Measurements from ENCODE around the gene TCERG1.

The TCERG1 gene

DNA sequence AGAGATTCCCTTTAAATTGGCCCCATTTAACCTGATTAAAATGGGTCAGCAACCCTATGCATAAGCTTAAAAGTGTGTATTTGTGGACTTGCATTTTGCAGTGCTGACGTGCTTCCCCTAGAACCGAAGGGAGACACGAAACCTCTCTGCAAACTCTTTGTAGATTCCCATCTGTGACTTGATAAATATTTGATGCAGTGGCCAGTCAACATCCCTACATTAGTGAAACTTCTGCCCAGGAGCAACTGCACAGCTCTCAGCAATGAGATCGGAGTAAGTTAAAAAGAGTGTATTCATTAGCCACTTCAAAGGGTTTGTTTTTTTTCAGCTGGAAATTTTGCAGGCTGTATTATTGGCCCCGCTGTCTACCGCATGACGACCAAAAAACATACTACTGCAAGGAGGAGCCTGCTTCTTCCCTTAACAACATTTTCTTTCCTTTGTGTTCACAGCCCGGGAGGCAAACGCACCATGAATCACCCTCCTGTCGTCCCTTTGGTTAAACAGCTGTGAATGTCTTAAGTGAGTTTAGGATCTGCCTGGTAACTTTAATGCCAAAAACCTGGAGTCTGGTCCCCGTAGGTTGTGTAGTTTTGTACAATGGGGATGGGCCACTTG is 38.0 kb upstream of the TCERG1 start:
- CTCF ChIA-PET: interaction anchor here (1.0 to 1.7 kb wide), 2 partner anchors 18 to 41 kb away, joined by 3 to 5 read pairs; no protein-coding TSS in a partner anchor
- TF ChIP-seq, protein P1, sequence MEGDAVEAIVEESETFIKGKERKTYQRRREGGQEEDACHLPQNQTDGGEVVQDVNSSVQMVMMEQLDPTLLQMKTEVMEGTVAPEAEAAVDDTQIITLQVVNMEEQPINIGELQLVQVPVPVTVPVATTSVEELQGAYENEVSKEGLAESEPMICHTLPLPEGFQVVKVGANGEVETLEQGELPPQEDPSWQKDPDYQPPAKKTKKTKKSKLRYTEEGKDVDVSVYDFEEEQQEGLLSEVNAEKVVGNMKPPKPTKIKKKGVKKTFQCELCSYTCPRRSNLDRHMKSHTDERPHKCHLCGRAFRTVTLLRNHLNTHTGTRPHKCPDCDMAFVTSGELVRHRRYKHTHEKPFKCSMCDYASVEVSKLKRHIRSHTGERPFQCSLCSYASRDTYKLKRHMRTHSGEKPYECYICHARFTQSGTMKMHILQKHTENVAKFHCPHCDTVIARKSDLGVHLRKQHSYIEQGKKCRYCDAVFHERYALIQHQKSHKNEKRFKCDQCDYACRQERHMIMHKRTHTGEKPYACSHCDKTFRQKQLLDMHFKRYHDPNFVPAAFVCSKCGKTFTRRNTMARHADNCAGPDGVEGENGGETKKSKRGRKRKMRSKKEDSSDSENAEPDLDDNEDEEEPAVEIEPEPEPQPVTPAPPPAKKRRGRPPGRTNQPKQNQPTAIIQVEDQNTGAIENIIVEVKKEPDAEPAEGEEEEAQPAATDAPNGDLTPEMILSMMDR (IDR thresholded peaks at IDR 0.05; ENCODE audit: control extremely low read depth, extremely low read depth, low read depth, missing control alignments): no peak
- DNase-seq (ENCODE audit: extremely low spot score): no peak
- POLR2A ChIA-PET: no interaction called here

DNA sequence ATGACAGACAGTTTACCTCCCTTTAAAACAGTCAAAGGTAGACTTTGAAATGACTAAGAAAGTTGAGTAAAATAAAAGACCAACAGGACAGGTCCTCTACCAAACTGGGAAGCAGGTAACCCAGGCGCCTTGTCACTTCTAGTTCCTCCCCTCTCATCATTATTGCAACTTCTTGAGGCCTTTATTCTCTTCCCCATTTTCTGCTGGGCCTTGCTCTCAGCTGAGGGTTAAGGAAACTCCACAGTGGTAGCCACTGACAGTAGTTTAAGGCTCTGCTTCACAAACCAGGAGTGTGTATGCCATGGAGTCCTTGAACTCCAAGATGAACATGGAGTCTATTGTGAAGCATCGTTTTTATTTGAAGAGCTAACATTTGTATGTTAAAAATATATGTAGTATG is 36.9 kb upstream of the TCERG1 start:
- DNase-seq (ENCODE audit: extremely low spot score): no peak
- CTCF ChIA-PET: interaction anchor here (1.0 to 1.7 kb wide), 2 partner anchors 17 to 39 kb away, joined by 3 to 5 read pairs; no protein-coding TSS in a partner anchor
- POLR2A ChIA-PET: no interaction called here
- TF ChIP-seq, protein P1 (IDR thresholded peaks at IDR 0.05; ENCODE audit: control extremely low read depth, extremely low read depth, low read depth, missing control alignments): no peak

DNA sequence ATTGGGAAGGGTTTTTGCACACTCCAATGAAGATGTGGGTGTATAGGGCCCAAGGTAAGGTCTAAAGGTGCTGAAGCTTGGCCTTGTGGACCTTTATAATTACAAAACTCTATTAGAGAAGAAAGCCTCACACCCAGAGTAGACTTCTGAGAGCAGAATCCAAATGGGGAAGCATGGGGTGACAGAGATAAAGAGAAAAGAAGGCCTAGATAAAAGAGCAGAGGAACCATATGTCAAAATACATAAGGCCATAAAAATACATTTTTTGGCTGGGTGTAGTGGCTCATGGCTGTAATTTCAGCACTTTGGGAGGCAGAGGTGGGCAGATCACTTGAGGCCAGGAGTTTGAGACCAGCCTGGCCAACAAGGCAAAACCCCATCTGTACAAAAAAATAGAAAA is 27.4 kb upstream of the TCERG1 start:
- POLR2A ChIA-PET: no interaction called here
- DNase-seq (ENCODE audit: extremely low spot score): no peak
- TF ChIP-seq, protein P1 (IDR thresholded peaks at IDR 0.05; ENCODE audit: control extremely low read depth, extremely low read depth, low read depth, missing control alignments): no peak
- CTCF ChIA-PET: interaction anchor here (1.9 kb wide), 1 partner anchor 8 kb away, joined by 10 read pairs; no protein-coding TSS in a partner anchor

DNA sequence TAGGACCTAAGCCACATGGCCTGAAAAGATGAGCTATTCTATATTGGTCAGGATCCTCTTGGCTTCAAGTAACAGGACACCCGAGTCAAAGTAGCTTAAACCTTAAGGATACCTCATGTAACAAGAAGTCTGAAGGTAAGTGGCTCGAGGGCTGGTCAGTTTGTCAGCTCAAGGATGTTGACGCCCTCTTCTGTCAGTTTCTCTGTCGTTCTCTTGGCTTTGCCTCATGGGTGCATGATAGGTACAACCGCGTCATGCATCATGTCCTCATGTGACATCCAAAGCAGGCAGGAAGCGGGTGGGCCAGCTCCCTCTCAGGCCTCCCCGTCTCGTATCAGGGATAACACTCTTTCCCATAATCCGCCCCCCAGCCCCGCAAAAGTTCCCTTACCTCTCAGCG is 22.1 kb upstream of the TCERG1 start:
- ChIA-PET POLR2A (no interaction called here), CTCF (interaction anchor here (0.7 to 5.6 kb wide), 6 partner anchors 10 to 754 kb away, joined by 3 to 32 read pairs (median 4); partner anchors contain the start of genes POU4F3 and TCERG1)
- no peak for DNase-seq (ENCODE audit: extremely low spot score)
- TF ChIP-seq, protein P1 (IDR thresholded peaks at IDR 0.05; ENCODE audit: control extremely low read depth, extremely low read depth, low read depth, missing control alignments): no peak

DNA sequence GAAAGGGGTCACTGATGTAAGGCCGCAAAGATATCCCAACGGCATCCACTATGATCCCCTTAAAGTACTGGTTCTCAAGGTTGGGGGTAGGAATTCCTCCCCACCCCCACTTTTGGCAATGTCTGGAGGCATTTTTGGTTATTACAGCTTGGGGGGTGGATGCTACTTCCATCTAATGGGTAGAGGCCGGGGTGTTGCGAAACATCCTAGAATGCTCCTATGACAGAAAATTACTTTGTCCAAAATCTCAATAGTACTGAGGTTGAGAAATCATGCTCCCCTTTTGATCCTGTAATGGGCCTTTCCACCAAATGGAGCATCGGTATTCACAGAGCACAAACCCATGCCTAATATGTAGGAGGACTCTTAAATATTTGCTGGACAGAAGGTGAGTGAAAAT is 20.8 kb upstream of the TCERG1 start:
- POLR2A ChIA-PET: no interaction called here
- CTCF ChIA-PET: interaction anchor here (0.7 to 5.6 kb wide), 10 partner anchors 8 to 731 kb away, joined by 3 to 32 read pairs (median 4); no protein-coding TSS in a partner anchor
- no peak for DNase-seq (ENCODE audit: extremely low spot score)
- TF ChIP-seq, protein P1 (IDR thresholded peaks at IDR 0.05; ENCODE audit: control extremely low read depth, extremely low read depth, low read depth, missing control alignments): no peak

DNA sequence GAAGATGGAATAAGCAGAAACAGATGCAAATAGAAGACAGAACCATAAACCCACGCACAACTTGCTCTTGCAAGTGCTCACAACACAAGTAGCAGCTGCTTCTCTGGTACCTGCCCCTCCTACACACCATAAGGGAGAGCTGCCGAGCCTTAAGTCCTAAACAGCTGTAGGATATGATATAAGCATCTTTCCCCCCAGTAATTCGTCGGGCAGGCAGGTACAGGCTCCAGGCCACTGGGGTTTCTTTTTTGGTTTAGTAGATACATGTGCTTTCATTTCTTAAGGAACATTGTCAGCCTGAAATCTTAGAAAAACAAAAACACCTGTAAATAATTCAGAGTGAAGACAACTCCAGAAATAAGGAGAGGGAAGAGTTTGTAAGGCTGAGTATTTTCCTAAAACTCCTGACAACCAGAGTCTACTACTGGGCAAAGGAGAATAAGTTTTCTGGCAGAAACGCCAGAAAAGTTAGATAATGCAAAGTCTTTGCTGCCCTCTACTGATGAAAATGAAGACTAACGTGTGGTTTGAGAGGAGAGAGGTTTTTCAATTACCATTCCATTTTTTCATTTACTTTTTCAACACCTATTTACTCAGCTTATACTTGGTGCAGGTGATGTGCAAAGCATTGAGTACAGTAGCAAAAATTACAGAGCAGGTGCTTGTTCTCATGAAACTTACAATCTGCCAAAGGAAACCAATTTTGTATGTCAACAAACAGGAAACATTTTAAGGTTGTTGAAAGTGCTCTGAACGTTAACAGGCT is 20.1 kb upstream of the TCERG1 start:
- DNase-seq (ENCODE audit: extremely low spot score): peak; percentile 59
- TF ChIP-seq, protein P1 (IDR thresholded peaks at IDR 0.05; ENCODE audit: control extremely low read depth, extremely low read depth, low read depth, missing control alignments): peak; percentile 70
- POLR2A ChIA-PET: no interaction called here
- CTCF ChIA-PET: interaction anchor here (0.7 to 5.6 kb wide), 20 partner anchors 8 to 748 kb away, joined by 3 to 32 read pairs (median 4); no protein-coding TSS in a partner anchor
